Tibial artery (tissue), 4 donors: ENCODE results near the gene SUMO3.

Experiments
- DNase-seq, 2 donors: peaks; one replicate each; pipeline ENCODE4 v3.0.0-alpha.2; 2019
- H3K27ac ChIP-seq, 2 donors: fragments of 200-600 bp; sonication (generic) in 1 of 2; 1 replicate in 1 of 2; 2 replicates in 1 of 2; pipeline ENCODE4 v1.5.1; 2018 to 2019; ENCODE audit warnings: mild to moderate bottlenecking in 1 of 2
- H3K27me3 ChIP-seq, 2 donors: fragments of 200-600 bp; sonication (generic) in 1 of 2; one replicate each; pipeline versions ENCODE4 v1.5.1 to v1.6.0; 2016 to 2019
- H3K36me3 ChIP-seq, 3 donors: fragments of 200-600 bp; sonication (generic) in 2 of 3; one replicate each; pipeline ENCODE4 v1.5.1; 2016 to 2019; ENCODE audit warnings: mild to moderate bottlenecking in 2 of 3
- H3K4me1 ChIP-seq, 4 donors: fragments of 200-600 bp; sonication (generic) in 2 of 4; 1 replicate in 3 of 4; 2 replicates in 1 of 4; pipeline ENCODE4 v1.5.1; 2016 to 2019
- H3K4me3 ChIP-seq, 2 donors: fragments of 200-600 bp; sonication (generic) in 1 of 2; 1 replicate in 1 of 2; 2 replicates in 1 of 2; pipeline ENCODE4 v1.5.1; 2018 to 2019; ENCODE audit warnings: mild to moderate bottlenecking in 2 of 2
- H3K9me3 ChIP-seq, 3 donors: fragments of 200-600 bp; sonication (generic) in 1 of 3; one replicate each; pipeline ENCODE4 v1.5.1; 2016 to 2019
- intact Hi-C: fragments of 100-400 bp; cut with DNase I; formaldehyde crosslinking; loops from one replicate; pipeline ENCODE4 v1.15.0; 2023; ENCODE audit warnings: low total_unique reads
- TF ChIP-seq, protein P1 (sequence below), 2 experiments: fragments of 200-600 bp in 1 of 2; fragments of 450-650 bp in 1 of 2; IDR thresholded peaks; one replicate each; pipeline ENCODE4 v1.5.1; 2017 to 2019; ENCODE audit warnings: antibody characterized with exemption in 2 of 2, mild to moderate bottlenecking in 1 of 2, moderate library complexity in 1 of 2

SUMO3 gene

DNA sequence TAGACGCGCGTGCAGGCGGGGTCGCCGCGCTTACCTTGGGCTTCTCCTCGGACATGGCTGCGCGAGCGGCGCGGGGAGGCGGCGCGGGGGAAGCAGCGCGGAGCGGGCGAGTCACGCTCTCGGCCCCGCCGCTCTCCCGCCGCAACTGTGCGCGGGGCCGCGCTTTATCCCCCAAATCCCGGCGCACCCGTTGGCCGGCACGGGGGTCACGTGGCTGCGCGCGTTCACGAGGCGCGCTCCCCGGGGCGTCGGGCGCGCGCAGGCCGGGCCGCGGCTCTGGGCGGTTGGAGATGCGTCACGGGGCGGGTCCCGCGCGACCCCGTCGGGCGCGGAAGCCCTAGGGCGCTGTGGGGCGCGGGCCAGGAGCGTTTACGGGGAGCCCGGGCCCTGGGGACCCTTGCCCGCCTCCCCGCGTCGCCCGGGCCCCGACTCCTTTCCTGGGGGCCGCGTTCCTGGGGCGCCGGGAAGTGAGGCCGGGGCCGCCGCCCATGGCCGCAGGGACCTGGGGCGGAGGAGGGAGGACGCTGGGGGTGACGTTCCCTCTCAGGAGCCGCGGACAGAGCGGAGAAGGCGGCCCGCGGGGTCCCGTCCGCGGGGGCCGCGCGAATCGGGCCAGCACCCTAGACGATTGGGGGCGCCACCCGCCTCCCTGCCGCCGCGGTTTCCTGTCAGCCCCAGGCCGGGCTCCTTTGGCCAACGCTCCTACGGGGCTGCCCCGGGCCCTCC lies at the start of gene SUMO3:
TSS of gene SUMO3 (minus strand) at position 149 of the 726 bp plus-strand sequence. CDS start at position 55, 94 bp downstream.
- H3K27ac ChIP-seq: peak within 1 kb of the TSS; percentile 77 to 86
- intact Hi-C loops: loop anchor here (5.0 to 10.0 kb wide), 2 partner anchors 54 to 107 kb away; partner anchors contain the start of genes ITGB2 and PTTG1IP

DNA sequence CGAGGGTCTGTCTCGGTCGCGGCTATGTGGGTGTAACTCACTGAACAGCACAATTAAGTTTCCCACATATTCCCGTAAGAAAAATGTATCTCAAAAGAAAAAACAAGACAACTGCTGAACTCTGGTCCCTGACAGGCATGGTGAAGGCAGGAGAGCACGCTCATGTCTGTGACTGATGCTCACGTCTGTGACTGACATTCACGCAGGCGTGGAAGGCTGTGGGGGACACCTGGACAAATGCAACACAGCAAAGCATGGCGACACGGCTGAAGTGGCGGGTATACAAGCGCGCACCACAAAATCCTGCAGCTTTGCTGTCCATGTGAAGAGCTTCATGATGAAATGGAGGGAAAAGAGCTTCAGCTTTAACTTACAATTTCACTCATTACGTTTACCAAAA lies 49.6 kb upstream of the SUMO3 start:
- peak overlapping the region; percentile 95 to 97 for H3K27ac ChIP-seq
- intact Hi-C loops: no loop called here
- no peaks in the 10 kb centered on the region for H3K9me3 ChIP-seq

More for the DNA sequence above, at the start of gene SUMO3:
- Histone ChIP-seq H3K4me1 (peaks cover 0 to 20% (median 20%) of the 10 kb centered on the region in 4 donors), H3K9me3 (peaks cover 0 to 22% (median 20%) of the 10 kb centered on the region in 3 donors), H3K4me3 (peak within 1 kb of the TSS; percentile 67 to 85), H3K27me3 (no peaks in the 10 kb centered on the region), H3K36me3 (peaks cover 0 to 8% (median 4%) of the 10 kb centered on the region in 3 donors)
- peak; percentile 73 to 89 for DNase-seq
- TF ChIP-seq, protein P1, sequence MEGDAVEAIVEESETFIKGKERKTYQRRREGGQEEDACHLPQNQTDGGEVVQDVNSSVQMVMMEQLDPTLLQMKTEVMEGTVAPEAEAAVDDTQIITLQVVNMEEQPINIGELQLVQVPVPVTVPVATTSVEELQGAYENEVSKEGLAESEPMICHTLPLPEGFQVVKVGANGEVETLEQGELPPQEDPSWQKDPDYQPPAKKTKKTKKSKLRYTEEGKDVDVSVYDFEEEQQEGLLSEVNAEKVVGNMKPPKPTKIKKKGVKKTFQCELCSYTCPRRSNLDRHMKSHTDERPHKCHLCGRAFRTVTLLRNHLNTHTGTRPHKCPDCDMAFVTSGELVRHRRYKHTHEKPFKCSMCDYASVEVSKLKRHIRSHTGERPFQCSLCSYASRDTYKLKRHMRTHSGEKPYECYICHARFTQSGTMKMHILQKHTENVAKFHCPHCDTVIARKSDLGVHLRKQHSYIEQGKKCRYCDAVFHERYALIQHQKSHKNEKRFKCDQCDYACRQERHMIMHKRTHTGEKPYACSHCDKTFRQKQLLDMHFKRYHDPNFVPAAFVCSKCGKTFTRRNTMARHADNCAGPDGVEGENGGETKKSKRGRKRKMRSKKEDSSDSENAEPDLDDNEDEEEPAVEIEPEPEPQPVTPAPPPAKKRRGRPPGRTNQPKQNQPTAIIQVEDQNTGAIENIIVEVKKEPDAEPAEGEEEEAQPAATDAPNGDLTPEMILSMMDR (IDR thresholded peaks at IDR 0.05): no peak

DNA sequence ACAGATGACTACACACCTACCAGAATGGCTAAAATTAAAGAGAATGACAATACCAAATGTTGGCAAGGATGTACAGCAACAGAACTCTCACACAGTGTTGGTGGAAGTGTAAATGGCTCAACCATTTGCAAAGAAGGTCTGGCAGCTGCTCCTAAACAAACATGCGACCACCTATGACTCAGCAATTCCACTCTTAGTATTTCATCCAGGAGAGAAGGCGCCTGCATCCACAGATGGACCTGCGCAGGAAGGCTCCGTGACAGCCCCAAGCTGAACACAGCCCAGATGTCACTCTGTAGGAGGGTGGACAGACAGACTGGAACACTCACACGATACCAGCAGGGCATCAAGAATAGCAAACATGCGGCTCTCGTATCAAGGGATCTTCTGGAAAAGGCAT lies 48.9 kb upstream of the SUMO3 start:
- Histone ChIP-seq H3K36me3 (peaks cover 20 to 37% (median 30%) of the 10 kb centered on the region in 3 donors), H3K9me3 (no peaks in the 10 kb centered on the region), H3K4me3 (no peak overlapping the region), H3K27ac (peak overlapping the region; percentile 95 to 97), H3K4me1 (peaks cover 0 to 88% (median 66%) of the 10 kb centered on the region in 4 donors), H3K27me3 (no peaks in the 10 kb centered on the region)
- DNase-seq: no peak
- TF ChIP-seq, protein P1 (IDR thresholded peaks at IDR 0.05): no peak
- intact Hi-C loops: no loop called here

More for the DNA sequence above, 49.6 kb upstream of the SUMO3 start:
- Histone ChIP-seq H3K4me3 (no peak overlapping the region), H3K27me3 (no peaks in the 10 kb centered on the region), H3K36me3 (peaks cover 20 to 30% (median 24%) of the 10 kb centered on the region in 3 donors), H3K4me1 (peaks cover 0 to 87% (median 67%) of the 10 kb centered on the region in 4 donors)
- TF ChIP-seq, protein P1 (IDR thresholded peaks at IDR 0.05): no peak
- DNase-seq: no peak

DNA sequence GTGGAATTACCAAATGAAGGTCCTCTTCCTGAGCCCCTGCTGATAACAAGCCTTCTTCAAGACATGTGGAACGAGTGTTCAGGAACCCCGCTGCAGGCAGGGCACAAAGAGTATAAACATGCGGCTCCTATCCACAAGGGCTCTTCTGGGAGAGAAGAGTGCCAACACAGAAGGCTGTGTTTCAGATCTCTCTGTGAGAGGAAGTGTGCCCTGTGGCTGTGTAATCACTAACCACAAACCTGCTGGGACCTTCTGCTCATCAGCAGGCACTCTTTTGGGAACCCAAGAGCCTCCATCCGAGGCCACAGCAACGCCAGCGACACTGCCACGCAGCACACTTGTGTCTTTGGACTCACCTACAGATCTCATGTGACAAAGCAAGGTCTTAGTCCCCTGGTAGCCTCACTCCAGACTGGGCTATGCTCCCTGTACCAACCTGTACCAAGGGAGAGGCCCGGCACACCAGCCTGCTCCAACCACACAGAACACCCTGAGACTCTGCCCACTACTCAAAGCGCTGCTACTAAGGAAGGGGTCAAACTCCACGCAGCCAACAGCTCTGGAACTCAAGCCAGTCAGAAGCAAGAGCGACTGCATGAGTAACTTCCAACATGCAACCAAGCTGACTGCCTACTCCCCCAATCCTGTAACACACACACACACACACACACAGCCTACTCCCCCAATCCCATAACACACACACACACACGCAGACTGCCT lies 47.9 kb upstream of the SUMO3 start:
- peaks cover 0 to 88% (median 64%) of the 10 kb centered on the region in 4 donors for H3K4me1 ChIP-seq
- intact Hi-C loops: no loop called here

More for the DNA sequence above, 47.9 kb upstream of the SUMO3 start:
- Histone ChIP-seq H3K27ac (peak overlapping the region; percentile 12 to 40), H3K27me3 (no peaks in the 10 kb centered on the region), H3K4me3 (no peak overlapping the region), H3K36me3 (peaks cover 20 to 48% (median 38%) of the 10 kb centered on the region in 3 donors), H3K9me3 (no peaks in the 10 kb centered on the region)
- DNase-seq: no peak
- TF ChIP-seq, protein P1 (IDR thresholded peaks at IDR 0.05): no peak
